ENCODE measurements around the gene HOXD3.

Gene HOXD3

GRCh38 chr2:176121190-176122051, 35.7 kb upstream of the HOXD3 start:
- DNase-seq (ENCODE audit: low spot score): no peak

GRCh38 chr2:176122052-176122682, 34.9 kb upstream of the HOXD3 start:
- no peak for DNase-seq (ENCODE audit: low spot score)

DNA sequence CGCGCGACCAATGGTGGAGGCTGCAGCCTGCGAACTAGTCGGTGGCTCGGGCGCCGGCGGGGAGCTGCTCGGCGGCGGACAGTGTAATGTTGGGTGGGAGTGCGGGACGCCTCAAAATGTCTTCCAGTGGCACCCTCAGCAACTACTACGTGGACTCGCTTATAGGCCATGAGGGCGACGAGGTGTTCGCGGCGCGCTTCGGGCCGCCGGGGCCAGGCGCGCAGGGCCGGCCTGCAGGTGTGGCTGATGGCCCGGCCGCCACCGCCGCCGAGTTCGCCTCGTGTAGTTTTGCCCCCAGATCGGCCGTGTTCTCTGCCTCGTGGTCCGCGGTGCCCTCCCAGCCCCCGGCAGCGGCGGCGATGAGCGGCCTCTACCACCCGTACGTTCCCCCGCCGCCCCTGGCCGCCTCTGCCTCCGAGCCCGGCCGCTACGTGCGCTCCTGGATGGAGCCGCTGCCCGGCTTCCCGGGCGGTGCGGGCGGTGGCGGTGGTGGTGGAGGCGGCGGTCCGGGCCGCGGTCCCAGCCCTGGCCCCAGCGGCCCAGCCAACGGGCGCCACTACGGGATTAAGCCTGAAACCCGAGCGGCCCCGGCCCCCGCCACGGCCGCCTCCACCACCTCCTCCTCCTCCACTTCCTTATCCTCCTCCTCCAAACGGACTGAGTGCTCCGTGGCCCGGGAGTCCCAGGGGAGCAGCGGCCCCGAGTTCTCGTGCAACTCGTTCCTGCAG, 34.3 kb upstream of the HOXD3 start, which contains the start of gene HOXD9:
Gene HOXD9 (plus strand): TSS at position 37 of the 728 bp plus-strand sequence. CDS start 50 bp downstream, at position 87.
- DNase-seq (ENCODE audit: low spot score): peak; percentile 64

DNA sequence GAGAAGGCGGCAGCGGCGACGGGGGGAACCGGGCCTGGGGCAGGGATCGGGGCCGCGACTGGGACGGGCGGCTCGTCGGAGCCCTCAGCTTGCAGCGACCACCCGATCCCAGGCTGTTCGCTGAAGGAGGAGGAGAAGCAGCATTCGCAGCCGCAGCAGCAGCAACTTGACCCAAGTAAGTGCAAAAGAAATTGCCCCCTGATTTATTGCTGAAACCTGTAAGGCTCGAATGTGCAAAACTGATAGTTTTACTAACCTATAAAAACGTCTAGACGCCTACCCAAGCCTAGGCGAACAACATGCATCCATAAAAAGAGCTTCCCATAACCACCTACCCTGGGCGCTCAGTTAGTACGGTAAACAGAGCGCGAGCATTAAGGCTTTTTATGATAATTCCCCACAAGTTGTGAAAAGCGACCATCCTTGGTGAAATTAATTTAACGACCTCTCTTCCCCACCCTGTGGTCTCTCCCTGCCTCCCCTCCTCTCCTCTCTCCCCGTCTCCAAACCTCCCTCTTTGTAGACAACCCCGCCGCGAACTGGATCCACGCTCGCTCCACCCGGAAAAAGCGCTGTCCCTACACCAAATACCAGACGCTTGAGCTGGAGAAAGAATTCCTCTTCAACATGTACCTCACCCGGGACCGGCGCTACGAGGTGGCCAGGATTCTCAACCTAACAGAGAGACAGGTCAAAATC, 33.5 kb upstream of the HOXD3 start:
- DNase-seq (ENCODE audit: low spot score): no peak

DNA sequence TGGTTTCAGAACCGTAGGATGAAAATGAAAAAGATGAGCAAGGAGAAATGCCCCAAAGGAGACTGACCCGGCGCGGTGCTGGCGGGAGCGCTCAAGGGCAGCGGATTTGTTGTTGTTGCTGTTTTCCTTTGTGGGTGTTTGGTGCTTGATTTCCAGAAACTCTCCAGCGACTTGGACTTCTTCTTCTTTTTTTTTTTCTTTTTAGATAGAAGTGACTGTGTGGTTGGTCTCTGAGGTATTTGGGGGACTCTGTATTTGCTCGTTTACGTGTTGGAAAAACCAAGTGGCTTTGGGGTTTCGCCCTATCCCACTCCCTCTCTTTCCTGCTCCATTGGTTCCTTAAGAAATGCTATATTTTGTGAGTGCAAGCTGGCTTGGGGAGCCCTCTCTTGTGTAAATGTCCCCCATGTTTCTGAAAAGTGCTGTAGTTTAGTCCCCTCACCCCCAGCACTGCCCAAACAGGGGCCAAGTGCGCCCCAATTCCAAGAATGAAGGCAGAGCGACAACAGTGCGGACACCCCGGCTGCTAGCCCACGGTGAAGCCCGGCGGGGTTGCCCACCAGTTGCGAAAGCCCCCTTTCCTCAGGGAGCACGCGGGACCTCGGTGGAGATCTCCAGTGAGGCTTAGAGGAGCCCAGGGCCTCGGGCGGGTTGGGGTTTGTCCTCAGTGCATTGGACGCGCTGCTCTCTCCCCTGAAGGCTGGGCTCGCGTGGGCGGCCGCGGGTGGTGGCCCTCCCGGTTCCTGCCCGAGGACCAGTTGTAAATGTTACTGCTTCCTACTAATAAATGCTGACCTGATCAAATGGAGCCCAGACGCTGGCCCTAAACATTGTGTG, 32.8 kb upstream of the HOXD3 start:
- DNase-seq (ENCODE audit: low spot score): no peak

DNA sequence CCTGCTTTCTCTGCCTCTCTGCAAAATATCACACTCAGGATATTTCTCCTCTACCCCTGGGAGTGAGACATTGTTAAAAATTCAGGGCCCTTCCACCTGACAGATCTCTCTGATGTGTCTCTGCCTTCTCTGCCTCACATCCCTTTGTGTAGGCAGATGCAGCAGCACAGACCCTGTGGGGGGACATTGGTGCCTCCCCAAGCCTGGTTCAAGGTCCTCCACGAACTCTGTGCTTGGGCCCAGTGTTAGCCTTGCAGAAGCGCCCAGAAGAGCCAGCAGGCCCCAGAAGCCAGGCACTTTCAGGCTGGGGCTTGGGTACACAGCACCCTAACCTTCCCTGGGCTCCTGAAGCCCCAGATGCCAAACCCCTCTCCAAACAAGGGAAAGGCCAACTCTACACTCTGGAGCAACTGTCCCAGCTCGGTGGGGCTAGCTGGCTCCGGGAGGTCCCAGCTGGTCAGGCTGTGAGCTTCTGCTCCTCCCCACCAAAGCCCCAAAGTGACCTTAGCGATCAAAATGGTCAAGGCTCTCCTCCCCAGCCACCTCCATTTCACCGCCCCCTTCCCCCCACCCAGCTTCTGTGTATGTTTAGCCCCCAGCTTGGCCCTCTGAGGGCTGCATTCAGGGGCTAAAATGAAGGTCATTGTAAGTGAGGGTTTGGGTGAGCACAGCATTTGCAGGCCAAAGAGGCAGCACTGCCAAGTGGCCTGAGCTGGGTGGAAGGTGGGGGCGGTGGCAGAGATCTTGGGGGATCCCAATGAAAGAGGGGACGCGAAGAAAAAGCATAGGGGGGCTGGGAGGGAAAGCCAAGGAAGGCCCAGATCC, 31.9 kb upstream of the HOXD3 start:
- DNase-seq (ENCODE audit: low spot score): no peak

DNA sequence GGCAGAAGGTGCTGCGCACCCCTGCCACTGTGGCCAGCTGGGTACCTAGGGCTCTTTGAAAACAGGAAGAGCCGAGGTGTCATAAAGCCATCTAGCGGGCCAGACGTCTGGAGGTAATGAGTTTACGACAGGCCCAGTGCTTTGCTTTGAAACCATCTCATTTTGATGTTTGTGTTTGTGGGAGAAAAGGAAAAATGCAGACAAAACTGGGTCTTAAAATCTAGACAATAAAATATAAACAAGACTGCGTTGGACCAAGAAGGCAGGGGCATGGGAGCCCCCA, 31.4 kb upstream of the HOXD3 start:
- DNase-seq (ENCODE audit: low spot score): no peak

DNA sequence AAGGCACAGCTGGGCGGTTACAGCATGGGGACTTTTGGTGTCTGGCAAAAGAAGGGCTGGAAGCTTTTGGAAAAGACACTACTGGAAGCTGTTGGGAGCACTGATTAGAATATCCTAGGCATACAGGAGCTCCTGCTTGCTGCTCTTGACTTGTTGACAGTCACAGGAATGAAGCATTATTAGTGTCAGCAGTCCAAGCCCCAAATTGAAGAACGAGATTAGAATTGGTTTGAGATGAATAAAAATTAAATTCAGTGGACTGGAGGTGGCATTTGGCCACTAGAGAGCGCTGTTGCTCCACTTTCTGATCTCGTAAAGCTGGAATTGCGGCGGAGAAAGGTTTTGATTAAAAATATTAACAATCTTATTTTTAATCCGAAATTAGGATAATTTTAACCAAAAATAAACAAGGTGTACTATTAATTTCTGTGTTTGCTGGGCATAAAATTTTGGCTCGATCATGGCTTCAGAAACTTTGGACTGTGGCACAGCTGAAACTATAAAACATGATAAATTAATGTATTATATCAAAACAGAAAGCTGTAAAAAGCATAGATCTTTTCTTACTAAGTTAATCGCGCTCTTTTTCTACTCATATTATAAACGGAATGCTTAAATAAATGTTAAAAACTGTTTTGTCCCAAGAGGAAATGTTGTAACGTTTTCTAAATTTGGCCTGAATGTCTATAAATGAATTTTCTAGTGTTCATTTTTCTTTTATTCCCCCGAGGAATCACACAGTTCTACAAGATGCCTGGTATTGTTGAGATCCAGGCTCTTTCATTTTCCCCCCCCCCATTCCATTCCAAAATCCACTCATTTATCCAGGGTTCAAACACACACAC, 30.0 kb upstream of the HOXD3 start:
- DNase-seq (ENCODE audit: low spot score): no peak

DNA sequence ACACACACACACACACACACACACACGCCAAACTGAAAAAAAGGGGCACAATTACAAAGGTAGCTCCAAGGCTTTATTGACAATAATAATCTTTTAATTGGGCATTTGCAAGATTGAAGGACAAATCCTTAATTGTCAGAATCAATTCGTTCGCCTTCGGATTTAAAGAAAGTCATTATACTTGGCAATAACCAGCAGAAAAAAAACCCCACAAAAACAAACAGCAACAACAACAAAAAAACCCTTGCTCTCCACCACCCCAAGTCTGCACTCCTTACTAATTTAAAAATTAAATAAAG, 29.4 kb upstream of the HOXD3 start:
- DNase-seq (ENCODE audit: low spot score): no peak

DNA sequence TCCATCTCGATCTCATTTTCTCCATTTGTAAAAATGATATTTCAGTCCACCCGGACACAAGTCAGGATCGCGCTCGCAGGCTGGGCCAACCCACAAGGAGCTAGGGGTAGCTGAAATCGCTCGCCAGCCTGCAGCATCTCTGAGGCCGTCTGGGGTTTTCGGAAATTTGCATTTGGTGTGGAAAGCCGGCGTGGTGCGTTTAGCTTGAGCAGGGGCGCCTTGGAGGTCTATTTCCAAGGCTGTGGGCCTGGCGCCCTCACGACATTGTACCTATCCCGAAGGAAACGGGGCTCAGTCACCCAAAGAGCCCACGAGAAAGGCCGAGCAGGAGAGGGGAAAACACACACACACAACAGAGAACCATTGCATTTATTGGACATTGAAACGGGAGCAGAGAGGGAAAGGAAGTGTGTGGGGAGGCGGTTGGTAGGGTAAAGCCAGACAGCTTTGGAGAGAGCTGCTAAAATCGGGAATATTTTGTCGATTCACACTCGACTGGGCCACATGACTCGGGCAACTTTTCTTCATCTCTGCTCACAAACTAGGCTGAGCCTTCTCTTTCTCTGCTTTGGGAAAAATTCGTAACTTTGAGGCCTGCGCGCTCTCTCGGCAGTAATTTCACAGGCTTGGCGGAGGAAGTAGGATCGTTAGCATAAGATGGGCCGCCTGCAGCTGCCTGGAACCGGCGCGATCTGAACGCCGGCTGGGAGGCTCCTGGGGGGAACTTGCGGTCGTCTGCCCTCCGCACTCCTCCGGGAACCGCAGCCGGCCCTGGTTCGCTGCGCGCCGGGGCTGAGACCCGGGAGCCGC, 28.7 kb upstream of the HOXD3 start:
- no peak for DNase-seq (ENCODE audit: low spot score)

DNA sequence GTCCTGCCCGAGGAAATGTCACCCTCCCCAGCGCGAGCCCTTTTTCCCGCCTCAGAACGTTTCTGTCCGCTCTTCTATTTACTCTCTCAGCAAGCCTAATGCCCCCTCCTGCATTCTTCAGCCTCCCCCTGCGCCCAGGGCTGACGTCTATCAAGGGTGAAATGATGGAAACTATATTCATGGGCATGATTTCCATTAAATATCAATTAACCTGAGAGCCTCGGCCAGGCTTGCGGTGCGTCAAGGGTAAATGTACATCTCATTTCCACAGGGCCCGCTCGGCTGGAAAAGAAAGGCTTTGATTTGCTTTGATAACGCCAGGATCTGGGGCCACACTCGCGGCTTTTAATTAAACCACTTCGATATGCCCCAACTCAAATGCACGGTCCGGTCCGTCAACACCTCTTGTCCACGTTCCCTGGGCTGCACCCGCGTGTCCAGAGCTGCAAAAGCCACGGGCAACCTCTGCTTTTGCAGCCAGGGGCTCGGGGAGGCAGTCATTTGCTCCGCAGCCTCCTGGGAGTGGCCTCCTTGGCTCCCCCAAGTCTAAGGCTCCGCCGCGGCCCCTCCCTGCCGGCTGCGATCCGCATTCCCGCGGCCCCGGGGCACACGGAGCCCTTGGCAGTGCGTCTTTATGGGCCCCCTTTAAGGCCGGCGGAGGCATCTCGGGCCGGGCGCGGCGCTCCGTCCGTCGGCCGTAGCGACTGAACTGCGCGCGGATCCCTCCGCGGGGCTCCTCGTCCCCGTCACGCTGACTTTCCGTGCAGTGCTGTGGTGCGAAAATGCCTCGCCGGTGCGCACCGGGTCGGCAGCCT, 27.9 kb upstream of the HOXD3 start, which contains the start of gene HOXD8:
Gene HOXD8 (plus strand): TSS at position 724 of the 815 bp plus-strand sequence. CDS start 662 bp downstream, outside the sequence.
- peak; percentile 66 for DNase-seq (ENCODE audit: low spot score)

GRCh38 chr2:176129813-176130146, 27.3 kb upstream of the HOXD3 start:
- DNase-seq (ENCODE audit: low spot score): no peak

GRCh38 chr2:176130147-176130956, 26.8 kb upstream of the HOXD3 start:
- peak; percentile 66 for DNase-seq (ENCODE audit: low spot score)

- no peak for DNase-seq (ENCODE audit: low spot score)
Observed at GRCh38 chr2:176130957-176131847, 25.9 kb upstream of the HOXD3 start.

DNA sequence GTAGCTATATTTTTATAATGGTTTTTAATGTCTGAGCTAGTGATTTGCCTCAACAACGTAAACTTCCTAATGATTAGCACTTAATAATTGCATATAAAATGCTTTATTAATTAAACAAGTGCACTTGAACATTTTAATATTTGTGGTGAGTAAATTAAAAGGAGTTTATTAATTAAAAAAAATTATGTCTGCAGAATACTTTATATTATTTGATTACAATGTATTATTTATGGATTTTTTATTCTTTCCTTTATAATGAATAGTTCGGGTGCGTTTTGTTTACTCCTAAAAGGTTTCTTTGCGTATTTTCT, 25.3 kb upstream of the HOXD3 start:
- DNase-seq (ENCODE audit: low spot score): no peak
